ENCODE data around the gene NCF4.

The NCF4 gene

DNA sequence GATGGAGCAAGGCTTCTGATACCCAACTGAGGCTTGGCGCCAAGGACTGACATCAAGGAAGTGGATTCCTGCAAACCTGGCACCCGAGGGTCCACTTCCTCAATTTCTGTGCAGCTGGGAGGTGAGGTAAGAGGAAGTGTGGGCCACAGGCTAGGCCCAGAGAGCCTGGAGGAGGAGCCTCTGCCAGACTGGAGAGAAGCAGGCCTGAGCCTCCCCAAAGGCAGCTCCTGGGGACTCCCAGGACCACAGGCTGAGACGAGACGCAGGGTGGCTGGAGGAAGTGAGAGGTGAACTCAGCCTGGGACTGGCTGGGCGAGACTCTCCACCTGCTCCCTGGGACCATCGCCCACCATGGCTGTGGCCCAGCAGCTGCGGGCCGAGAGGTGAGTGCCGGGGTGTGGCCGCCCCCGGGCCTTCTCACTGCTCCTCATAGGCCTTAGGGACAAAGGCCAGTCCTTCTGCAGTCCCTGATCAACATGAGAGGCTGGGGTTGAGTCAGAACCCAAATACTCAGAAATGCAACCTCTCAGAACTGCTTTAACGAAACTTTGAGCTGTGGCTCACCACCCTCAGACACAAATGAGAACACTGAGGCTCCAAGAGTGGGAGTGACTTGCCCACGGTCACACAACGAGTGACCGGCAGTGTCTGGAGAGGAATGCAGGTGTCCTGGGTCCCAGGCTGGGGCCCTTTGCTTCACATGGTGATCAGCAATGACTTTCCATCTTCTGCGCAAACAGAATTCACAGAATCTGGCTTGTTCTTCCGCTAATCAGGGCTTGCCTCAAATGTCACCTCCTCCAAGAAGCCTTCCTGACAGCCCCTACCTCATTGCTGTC, at the start of gene NCF4:
Gene NCF4 (plus strand): TSS at position 186 of the 839 bp plus-strand sequence. CDS start 166 bp downstream, at position 352.
- no peak for DNase-seq (ENCODE audit: low read depth in 1 of 2, low spot score in 1 of 2)
- TF ChIP-seq JUND (IDR thresholded peaks at IDR 0.05; ENCODE audit: low read depth): no peak
- in situ Hi-C loops (cut with HindIII; ENCODE audit: low pct_unique_long_range_greater_than_20kb, low sequenced_read_pairs): no loop called here

DNA sequence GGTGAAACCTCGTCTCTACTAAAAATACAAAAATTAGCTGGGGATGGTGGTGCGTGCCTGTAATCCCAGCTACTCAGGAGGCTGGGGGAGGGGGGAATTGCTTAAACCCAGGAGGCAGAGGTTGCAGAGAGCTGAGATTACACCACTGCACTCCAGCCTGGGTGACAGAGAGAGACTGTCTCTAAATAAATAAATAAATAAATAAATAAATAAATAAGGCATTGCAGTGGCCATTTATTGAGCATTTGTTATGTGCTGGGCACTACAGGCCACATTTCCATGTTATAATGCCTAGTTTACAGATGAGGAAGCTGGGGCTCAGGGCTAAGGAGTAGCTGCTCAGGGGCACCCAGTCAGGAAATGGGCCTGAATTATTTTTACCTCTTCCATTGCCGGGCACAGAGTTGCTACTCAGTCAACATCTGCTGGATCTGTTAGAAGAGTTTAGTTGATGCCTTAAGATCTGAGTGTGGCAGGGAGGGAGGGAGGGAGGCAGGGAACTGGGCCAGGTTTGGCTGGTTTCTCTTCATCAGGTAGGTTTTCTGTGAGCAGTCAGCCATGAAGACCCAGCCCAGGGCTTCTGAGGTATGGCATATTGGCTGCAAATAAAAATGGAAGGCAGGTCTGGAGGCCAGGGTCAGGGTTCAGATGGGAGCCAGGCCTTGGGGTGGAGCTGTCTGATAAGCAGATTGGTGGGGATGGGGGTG, 49.6 kb upstream of the NCF4 start:
- TF ChIP-seq JUND (IDR thresholded peaks at IDR 0.05; ENCODE audit: low read depth): no peak
- in situ Hi-C loops (cut with HindIII; ENCODE audit: low pct_unique_long_range_greater_than_20kb, low sequenced_read_pairs): no loop called here
- no peak for DNase-seq (ENCODE audit: low read depth in 1 of 2, low spot score in 1 of 2)

DNA sequence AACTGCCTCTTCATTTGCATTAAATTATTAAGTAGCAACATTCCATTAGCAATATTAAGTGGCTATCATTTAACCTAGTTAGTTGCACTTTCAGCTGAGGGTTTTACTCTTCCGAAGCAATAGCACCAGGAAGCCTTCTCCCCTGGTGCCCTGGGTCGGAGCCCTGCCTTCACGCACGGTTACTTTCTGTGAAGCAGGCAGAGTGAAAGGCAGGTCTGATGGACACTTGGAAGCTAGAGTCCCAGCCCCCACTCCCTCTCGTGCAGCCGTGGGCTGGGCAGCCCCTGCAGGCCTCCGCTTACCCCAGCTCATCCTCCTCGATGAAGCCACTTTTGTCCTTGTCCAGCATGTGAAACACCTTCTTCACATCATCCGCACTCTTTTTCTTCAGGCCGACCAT, 46.0 kb upstream of the NCF4 start:
- DNase-seq (ENCODE audit: low read depth in 1 of 2, low spot score in 1 of 2): no peak
- in situ Hi-C loops (cut with HindIII; ENCODE audit: low pct_unique_long_range_greater_than_20kb, low sequenced_read_pairs): no loop called here

DNA sequence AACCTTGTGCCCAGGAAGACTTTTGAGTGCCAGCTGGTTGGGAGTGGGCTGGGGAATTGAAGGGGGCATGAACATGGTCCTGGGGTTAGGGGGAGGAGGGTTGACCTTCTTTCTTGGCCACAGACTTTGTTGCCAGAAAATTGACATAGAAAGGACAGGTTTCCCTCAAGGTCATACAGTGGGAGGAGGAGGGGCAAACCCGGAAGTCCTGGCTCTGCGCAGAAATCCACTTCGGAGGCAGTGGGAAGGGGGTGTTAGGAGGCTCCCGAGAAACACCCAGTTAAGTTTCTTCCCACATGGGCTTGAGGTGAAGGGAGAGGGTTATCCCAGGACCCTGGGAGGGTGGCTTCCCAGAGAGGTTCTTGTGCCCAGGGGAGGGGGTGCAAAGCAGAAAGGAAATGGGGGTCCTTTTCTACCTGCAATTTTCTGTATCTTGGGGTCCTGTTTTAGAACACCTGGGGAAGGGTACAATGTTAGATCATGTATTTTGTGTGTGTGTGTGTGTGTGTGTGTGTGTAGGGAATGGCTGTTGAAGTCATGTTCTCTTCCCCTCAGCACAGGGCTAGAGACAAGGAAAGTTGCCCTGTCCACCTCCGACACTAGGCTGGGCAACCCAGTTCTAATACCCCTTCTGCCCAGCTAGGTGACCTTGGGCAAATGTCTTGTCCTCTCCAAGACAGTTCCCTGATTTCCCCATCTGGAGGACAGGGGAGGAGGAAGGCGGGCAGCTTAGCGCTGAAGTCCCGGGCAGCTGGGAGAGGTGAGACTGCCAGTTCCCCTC, 45.1 kb upstream of the NCF4 start:
- no peak for TF ChIP-seq JUND (IDR thresholded peaks at IDR 0.05; ENCODE audit: low read depth)
- DNase-seq (ENCODE audit: low read depth in 1 of 2, low spot score in 1 of 2): no peak
- in situ Hi-C loops (cut with HindIII; ENCODE audit: low pct_unique_long_range_greater_than_20kb, low sequenced_read_pairs): no loop called here

More for the DNA sequence above, 46.0 kb upstream of the NCF4 start:
- no peak for TF ChIP-seq JUND (IDR thresholded peaks at IDR 0.05; ENCODE audit: low read depth)

DNA sequence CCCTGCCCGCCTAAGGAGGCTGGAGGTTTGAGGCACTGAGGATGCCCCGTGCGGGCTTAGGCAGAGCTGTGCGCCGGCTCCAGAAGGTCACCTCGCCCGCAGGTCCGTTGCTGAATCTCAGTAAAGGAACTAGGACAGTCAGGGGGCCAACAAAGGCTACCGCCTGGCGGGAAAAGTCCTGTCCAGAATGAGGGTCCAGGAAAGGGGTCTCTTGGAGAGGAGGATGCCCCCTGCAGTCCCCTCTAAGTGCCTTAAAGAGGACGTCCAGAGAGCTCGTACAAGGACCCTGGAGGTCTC, 44.5 kb upstream of the NCF4 start:
- in situ Hi-C loops (cut with HindIII; ENCODE audit: low pct_unique_long_range_greater_than_20kb, low sequenced_read_pairs): no loop called here
- TF ChIP-seq JUND (IDR thresholded peaks at IDR 0.05; ENCODE audit: low read depth): no peak
- DNase-seq (ENCODE audit: low read depth in 1 of 2, low spot score in 1 of 2): no peak

DNA sequence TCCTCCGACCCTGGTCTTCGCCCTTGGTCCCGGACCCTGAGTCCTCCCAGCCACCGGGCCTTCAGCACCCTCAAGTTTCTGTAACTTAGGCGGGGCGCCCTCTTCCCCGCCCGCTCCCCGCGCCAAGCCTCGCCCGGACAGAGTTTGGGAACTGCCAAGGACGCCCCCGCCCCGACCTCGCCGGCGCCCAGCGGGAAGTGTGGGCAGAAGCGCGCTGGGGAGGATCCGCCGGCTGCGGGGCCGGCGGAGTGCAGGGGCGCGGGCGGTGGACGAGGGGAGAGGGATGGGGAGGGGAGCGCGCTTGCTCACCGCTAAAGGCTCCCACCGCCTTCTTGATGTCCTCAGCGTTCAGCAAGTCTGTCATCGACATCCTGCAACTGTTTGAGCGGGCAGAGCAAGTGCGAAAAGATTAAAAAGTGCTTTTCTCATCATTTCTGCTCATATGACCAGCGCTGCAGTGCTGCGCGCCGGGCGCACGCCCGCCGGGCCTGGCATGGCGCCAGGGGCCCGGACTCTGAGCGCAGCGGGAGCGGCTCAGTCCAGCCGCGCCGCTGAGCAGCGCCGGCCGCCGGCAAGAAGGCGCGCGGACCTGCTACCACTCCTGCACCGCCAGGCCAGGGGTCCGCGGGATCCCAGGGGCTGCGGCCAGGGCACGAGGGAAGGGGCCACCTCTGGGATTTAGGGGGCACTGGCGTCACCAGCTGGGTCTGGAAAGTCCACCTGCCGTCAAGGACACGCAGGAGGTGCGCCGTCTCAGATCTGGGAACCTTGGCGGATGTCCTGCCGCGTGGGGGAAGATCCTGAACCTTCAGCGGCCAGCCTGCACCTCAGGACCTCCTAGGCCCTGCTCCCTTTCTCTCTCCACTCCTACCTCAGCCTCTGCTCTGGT, 43.9 kb upstream of the NCF4 start, which contains the start of gene PVALB:
Gene PVALB (minus strand): TSS at position 400 of the 889 bp plus-strand sequence. CDS start 30 bp downstream, at position 370.
- no peak for TF ChIP-seq JUND (IDR thresholded peaks at IDR 0.05; ENCODE audit: low read depth)
- DNase-seq (ENCODE audit: low read depth in 1 of 2, low spot score in 1 of 2): peak; percentile 37 to 73
- in situ Hi-C loops (cut with HindIII; ENCODE audit: low pct_unique_long_range_greater_than_20kb, low sequenced_read_pairs): no loop called here

DNA sequence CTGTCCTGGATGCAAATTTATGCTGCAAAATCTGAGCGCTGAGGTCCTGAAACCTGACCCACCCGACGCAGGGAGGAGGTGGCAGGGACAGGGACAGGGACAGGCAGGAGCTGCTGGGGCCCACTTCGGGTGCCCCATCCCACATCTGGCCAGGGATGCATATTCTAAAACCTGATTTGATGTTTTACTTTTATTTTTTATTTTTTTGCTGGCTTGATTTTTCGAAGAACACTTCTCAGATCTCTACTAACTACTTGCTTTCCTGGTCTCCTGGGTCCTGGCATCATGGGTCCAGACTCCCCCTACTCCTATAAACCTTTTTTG, 43.3 kb upstream of the NCF4 start:
- TF ChIP-seq JUND (IDR thresholded peaks at IDR 0.05; ENCODE audit: low read depth): no peak
- no peak for DNase-seq (ENCODE audit: low read depth in 1 of 2, low spot score in 1 of 2)
- in situ Hi-C loops (cut with HindIII; ENCODE audit: low pct_unique_long_range_greater_than_20kb, low sequenced_read_pairs): no loop called here

DNA sequence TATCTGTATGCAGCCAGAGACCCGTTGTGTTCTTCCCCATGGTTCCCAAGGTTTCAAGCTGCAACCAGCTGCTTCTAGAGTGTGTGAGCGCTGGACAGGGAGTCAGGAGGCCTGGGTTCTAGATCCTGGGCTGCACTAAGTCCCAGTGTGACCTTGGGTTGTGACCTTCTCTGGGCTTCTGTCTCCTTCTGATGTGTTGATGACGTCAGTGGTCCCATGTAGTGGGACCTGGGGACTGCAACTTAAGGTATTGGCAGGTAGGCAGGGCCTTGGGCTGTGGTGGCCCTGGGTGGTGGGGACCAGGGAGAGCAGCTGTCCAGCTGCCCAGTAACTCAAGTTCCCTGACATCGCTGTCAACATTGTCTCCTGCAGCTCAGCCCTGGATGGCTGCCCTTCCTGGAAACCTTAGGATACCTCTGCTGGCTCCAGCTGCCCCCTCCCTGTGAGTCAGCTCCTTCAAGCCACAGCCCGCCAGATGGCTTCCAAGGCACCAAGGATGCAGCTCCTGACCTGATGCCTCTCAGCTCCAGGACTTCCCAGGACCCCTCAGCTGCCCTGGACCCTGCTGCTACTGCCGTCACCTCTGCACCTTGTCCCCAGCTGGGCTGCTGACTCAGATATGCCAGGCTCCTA, 42.7 kb upstream of the NCF4 start:
- DNase-seq (ENCODE audit: low read depth in 1 of 2, low spot score in 1 of 2): no peak
- TF ChIP-seq JUND (IDR thresholded peaks at IDR 0.05; ENCODE audit: low read depth): no peak
- in situ Hi-C loops (cut with HindIII; ENCODE audit: low pct_unique_long_range_greater_than_20kb, low sequenced_read_pairs): no loop called here

DNA sequence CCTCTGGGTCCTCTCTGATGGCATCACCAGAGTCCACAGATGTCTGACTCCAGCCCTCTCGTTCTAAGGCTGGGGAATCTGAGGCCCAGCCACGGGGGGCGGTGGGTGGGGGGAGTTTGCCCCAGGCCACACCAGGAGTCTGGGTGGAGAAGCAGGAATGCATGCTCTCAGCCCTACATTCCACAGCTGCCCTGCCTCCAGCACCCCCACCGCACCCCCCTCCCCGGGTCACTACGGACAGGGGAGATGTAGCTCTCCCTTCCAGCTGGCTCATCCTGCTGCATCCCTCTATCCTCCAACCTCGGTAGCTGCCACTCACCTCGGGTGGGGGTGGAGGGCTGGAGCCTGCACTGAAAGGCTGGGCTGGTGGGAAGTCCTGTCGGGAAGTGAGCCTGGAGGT, 41.7 kb upstream of the NCF4 start:
- in situ Hi-C loops (cut with HindIII; ENCODE audit: low pct_unique_long_range_greater_than_20kb, low sequenced_read_pairs): no loop called here
- no peak for DNase-seq (ENCODE audit: low read depth in 1 of 2, low spot score in 1 of 2)

DNA sequence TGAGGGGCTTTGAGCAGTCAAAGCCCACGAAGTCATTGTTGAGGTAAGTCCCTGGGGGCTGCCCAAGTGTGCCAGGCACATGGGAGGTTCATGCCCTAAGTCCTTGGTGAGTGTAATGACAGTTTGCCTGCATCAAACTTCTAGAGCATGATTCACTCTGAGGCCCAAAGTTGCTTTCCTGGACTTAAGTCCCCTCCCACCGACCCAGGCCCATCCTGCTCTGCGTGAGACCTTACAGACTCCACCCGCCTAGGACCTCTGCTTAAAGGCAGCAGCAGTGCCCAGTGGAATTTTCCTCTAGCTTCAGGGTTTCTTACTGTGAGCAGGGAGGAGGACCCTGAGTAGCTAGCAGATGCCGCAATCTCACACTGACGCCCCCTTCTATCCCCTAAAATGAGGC, 38.2 kb upstream of the NCF4 start:
- TF ChIP-seq JUND (IDR thresholded peaks at IDR 0.05; ENCODE audit: low read depth): no peak
- DNase-seq (ENCODE audit: low read depth in 1 of 2, low spot score in 1 of 2): no peak
- in situ Hi-C loops (cut with HindIII; ENCODE audit: low pct_unique_long_range_greater_than_20kb, low sequenced_read_pairs): no loop called here

More for the DNA sequence above, 41.7 kb upstream of the NCF4 start:
- no peak for TF ChIP-seq JUND (IDR thresholded peaks at IDR 0.05; ENCODE audit: low read depth)

DNA sequence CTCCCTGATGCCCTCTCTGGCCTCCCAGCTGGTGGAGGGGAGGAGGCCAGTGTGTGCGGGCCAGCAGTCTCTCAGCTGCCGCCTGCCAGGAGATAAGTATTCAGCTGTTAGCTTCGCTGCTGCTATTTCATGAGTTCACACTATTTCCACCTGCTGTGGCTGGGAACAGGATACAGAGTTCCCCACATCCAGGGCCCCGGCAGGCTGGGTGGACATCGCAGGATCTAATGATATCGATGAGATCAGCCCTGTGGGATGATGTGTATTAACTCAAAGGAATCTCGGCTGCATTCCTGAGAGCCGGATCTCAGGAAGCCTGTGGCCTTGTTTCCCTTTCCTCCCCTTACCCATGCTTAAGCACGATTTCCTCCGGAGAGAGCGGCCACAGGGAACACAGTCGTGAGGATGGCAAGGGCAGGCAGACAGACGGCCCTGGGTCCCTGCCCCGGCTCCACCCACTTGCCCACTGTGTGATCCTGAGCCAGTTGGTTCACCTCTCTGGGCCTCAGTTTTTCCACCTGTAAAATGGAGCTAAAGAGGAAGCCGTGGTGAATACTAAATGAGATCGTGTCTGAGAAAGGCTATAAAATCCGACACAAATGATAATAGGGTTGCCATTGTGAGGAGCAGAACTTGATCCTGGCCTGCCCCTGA, 37.5 kb upstream of the NCF4 start:
- in situ Hi-C loops (cut with HindIII; ENCODE audit: low pct_unique_long_range_greater_than_20kb, low sequenced_read_pairs): no loop called here
- TF ChIP-seq JUND (IDR thresholded peaks at IDR 0.05; ENCODE audit: low read depth): no peak
- no peak for DNase-seq (ENCODE audit: low read depth in 1 of 2, low spot score in 1 of 2)

Measured in T47D (cell line).